HEK293 (cell line): Measurements from ENCODE around the gene HMGN4.

Experiments
- ATF2 ChIP-seq: fragments of 450-650 bp; formaldehyde crosslinking; IDR thresholded peaks from 2 replicates; pipeline ENCODE4 v1.5.1; 2016; ENCODE audit warnings: missing biosample characterization, missing genetic modification characterization, low read depth
- PRDM2 ChIP-seq: fragments of 450-650 bp; formaldehyde crosslinking; IDR thresholded peaks from 2 replicates; pipeline ENCODE4 v1.5.1; 2016; ENCODE audit warnings: missing biosample characterization, missing genetic modification characterization, borderline replicate concordance
- REST ChIP-seq: fragments of 450-650 bp; formaldehyde crosslinking; IDR thresholded peaks from 2 replicates; pipeline ENCODE4 v1.5.1; 2016; ENCODE audit warnings: missing biosample characterization, missing genetic modification characterization
- SETDB1 ChIP-seq: IDR thresholded peaks from one replicate; pipeline ENCODE4 v1.6.1; 2017; ENCODE audit warnings: mild to moderate bottlenecking, low read length, moderate library complexity, mixed read lengths; ENCODE audit not compliant: insufficient read length
- SP2 ChIP-seq: fragments of 450-650 bp; formaldehyde crosslinking; IDR thresholded peaks from 2 replicates; pipeline ENCODE4 v1.5.1; 2016; ENCODE audit warnings: missing biosample characterization, missing genetic modification characterization
- TCF7L2 ChIP-seq: IDR thresholded peaks from 2 replicates; pipeline ENCODE4 v1.6.1; 2011; ENCODE audit warnings: low read depth, mild to moderate bottlenecking, inconsistent platforms, low read length, moderate library complexity, borderline replicate concordance
- ZNF10 ChIP-seq: fragments of 450-650 bp; formaldehyde crosslinking; IDR thresholded peaks from 2 replicates; pipeline ENCODE4 v1.5.1; 2017; ENCODE audit warnings: missing biosample characterization, missing genetic modification characterization
- ZNF132 ChIP-seq: fragments of 450-650 bp; formaldehyde crosslinking; IDR thresholded peaks from 2 replicates; pipeline ENCODE4 v1.5.1; 2017; ENCODE audit warnings: missing biosample characterization, missing genetic modification characterization, borderline replicate concordance
- ZNF175 ChIP-seq: fragments of 450-650 bp; formaldehyde crosslinking; IDR thresholded peaks from 2 replicates; pipeline ENCODE4 v1.5.1; 2016; ENCODE audit warnings: missing biosample characterization, missing genetic modification characterization
- ZNF221 ChIP-seq: fragments of 450-650 bp; formaldehyde crosslinking; IDR thresholded peaks from 2 replicates; pipeline ENCODE4 v1.5.1; 2017; ENCODE audit warnings: missing biosample characterization, missing genetic modification characterization, borderline replicate concordance
- ZNF37A ChIP-seq: fragments of 450-650 bp; IDR thresholded peaks from 2 replicates; pipeline ENCODE4 v1.5.1; 2018; ENCODE audit warnings: missing biosample characterization, missing genetic modification characterization
- ZNF473 ChIP-seq: fragments of 450-650 bp; formaldehyde crosslinking; IDR thresholded peaks from 2 replicates; pipeline ENCODE4 v1.5.1; 2017; ENCODE audit warnings: missing biosample characterization, missing genetic modification characterization
- ZNF48 ChIP-seq: fragments of 450-650 bp; formaldehyde crosslinking; IDR thresholded peaks from 2 replicates; pipeline ENCODE4 v1.5.1; 2016; ENCODE audit warnings: missing biosample characterization, missing genetic modification characterization
- ZNF488 ChIP-seq: fragments of 450-650 bp; formaldehyde crosslinking; IDR thresholded peaks from 2 replicates; pipeline ENCODE4 v1.5.1; 2016; ENCODE audit warnings: missing biosample characterization, missing genetic modification characterization
- ZNF549 ChIP-seq: fragments of 450-650 bp; IDR thresholded peaks from 2 replicates; pipeline ENCODE4 v1.5.1; 2018; ENCODE audit warnings: missing biosample characterization, missing genetic modification characterization, mild to moderate bottlenecking, inconsistent platforms, moderate library complexity
- ZNF610 ChIP-seq: fragments of 450-650 bp; formaldehyde crosslinking; IDR thresholded peaks from 2 replicates; pipeline ENCODE4 v1.5.1; 2016; ENCODE audit warnings: missing biosample characterization, missing genetic modification characterization, borderline replicate concordance
- ZNF660 ChIP-seq: fragments of 450-650 bp; IDR thresholded peaks from 2 replicates; pipeline ENCODE4 v1.5.1; 2018; ENCODE audit warnings: missing biosample characterization, mild to moderate bottlenecking, missing genetic modification characterization
- ZNF707 ChIP-seq: fragments of 450-650 bp; formaldehyde crosslinking; IDR thresholded peaks from 2 replicates; pipeline ENCODE4 v1.5.1; 2016; ENCODE audit warnings: missing biosample characterization, missing genetic modification characterization
- ZNF777 ChIP-seq: fragments of 450-650 bp; formaldehyde crosslinking; IDR thresholded peaks from 2 replicates; pipeline ENCODE4 v1.5.1; 2017; ENCODE audit warnings: missing biosample characterization, missing genetic modification characterization, borderline replicate concordance
- ZNF843 ChIP-seq: fragments of 450-650 bp; formaldehyde crosslinking; IDR thresholded peaks from 2 replicates; pipeline ENCODE4 v1.5.1; 2016; ENCODE audit warnings: missing biosample characterization, missing genetic modification characterization
- TF ChIP-seq, protein P1 (sequence below): fragments of 450-650 bp; formaldehyde crosslinking; IDR thresholded peaks from 2 replicates; pipeline ENCODE4 v1.5.1; 2017; ENCODE audit warnings: missing biosample characterization, mild to moderate bottlenecking, missing genetic modification characterization, moderate library complexity
- TF ChIP-seq, protein P2 (sequence below): fragments of 450-650 bp; IDR thresholded peaks from 2 replicates; pipeline ENCODE4 v1.5.1; 2018; ENCODE audit warnings: missing biosample characterization, mild to moderate bottlenecking, missing genetic modification characterization

Gene HMGN4

DNA sequence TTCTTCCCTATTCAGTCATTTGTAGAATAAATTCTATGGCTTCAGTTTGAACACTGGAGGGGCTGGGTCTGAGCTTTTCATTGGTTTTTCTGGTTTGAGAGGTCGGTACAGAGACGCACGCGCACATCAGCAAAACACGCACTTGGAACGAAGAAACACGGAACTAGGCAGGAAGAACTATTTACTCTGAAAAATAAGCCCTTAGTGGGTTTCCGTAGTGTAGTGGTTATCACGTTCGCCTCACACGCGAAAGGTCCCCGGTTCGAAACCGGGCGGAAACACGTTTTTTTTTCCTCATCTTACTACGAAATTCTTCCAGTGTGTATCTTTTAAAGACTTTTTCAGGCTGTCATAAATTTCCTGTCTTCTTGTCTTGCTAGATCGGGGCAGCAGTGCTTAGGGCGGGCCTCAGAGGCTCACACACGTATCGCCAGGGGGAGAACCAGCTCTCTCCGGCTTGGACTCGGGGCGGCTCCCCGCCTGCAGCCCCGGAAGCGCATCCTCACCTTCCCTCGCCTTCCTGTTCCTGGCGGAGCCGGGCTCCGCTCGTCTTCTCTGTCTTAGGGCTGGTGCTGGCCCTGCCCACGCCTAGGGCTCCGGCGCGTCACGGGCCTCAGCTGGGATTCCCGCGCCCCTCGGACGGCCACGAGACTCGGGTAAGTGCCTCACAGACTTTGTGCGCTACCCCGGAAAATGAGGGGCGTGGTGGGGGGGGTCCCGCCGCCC is at the start of gene HMGN4 (continued):
- TF ChIP-seq, protein P1, sequence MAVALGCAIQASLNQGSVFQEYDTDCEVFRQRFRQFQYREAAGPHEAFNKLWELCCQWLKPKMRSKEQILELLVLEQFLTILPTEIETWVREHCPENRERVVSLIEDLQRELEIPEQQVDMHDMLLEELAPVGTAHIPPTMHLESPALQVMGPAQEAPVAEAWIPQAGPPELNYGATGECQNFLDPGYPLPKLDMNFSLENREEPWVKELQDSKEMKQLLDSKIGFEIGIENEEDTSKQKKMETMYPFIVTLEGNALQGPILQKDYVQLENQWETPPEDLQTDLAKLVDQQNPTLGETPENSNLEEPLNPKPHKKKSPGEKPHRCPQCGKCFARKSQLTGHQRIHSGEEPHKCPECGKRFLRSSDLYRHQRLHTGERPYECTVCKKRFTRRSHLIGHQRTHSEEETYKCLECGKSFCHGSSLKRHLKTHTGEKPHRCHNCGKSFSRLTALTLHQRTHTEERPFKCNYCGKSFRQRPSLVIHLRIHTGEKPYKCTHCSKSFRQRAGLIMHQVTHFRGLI (tag by site-specific recombination): no peak; the same call in 1 of the 2 replicates
- no peak for TF ChIP-seq ZNF707 (tag by site-specific recombination)
- peak; percentile 9; the same call in 1 of the 2 replicates for TF ChIP-seq ZNF660
- TF ChIP-seq, protein P2, sequence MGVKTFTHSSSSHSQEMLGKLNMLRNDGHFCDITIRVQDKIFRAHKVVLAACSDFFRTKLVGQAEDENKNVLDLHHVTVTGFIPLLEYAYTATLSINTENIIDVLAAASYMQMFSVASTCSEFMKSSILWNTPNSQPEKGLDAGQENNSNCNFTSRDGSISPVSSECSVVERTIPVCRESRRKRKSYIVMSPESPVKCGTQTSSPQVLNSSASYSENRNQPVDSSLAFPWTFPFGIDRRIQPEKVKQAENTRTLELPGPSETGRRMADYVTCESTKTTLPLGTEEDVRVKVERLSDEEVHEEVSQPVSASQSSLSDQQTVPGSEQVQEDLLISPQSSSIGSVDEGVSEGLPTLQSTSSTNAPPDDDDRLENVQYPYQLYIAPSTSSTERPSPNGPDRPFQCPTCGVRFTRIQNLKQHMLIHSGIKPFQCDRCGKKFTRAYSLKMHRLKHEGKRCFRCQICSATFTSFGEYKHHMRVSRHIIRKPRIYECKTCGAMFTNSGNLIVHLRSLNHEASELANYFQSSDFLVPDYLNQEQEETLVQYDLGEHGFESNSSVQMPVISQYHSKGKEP (tag by site-specific recombination): peak; percentile 56; the same call in 1 of the 2 replicates
- TF ChIP-seq ZNF10 (tag by site-specific recombination): no peak
- 0 out of 2 replicates have a peak, but pooled peaks have one; percentile 13 for TF ChIP-seq ZNF610 (tag by site-specific recombination)
- TF ChIP-seq SETDB1: no peak
- no peak for TF ChIP-seq REST (tag by site-specific recombination)
- no peak for TF ChIP-seq ATF2 (tag by site-specific recombination)
- peak; percentile 14; the same call in 1 of the 2 replicates for TF ChIP-seq ZNF221 (tag by site-specific recombination)
- no peak for TF ChIP-seq ZNF132
- no peak for TF ChIP-seq ZNF37A
- 0 out of 2 replicates have a peak, but pooled peaks have one; percentile 18 for TF ChIP-seq ZNF843 (tag by site-specific recombination)
- TF ChIP-seq ZNF488: no peak
- no peak for TF ChIP-seq TCF7L2
- TF ChIP-seq ZNF473: no peak
- TF ChIP-seq ZNF48 (tag by site-specific recombination): no peak
- TF ChIP-seq ZNF777 (tag by site-specific recombination): no peak
- 0 out of 2 replicates have a peak, but pooled peaks have one; percentile 6 for TF ChIP-seq ZNF549 (tag by site-specific recombination)
- peak; percentile 80 for TF ChIP-seq SP2 (tag by site-specific recombination)
- no peak for TF ChIP-seq ZNF175 (tag by site-specific recombination)
- TF ChIP-seq PRDM2 (tag by site-specific recombination): no peak
